Measurements from ENCODE around the gene MYO1H. TPM values are rescaled to one million over a fixed set of nuclear protein-coding genes. Genes with fewer than 3 reads are reported as not detected.
A peak's percentile ranks its signal among the peaks of the same experiment; 100 is the strongest.
"Not testable (repeated sequence)": the region's sequence is repeated elsewhere in the genome, so short reads cannot be mapped to it uniquely, and the experiment has no call there.

Gene MYO1H
- total and polyA plus RNA-seq, 5 donors, result 0.09 to 0.88 (median 0.47) TPM

DNA sequence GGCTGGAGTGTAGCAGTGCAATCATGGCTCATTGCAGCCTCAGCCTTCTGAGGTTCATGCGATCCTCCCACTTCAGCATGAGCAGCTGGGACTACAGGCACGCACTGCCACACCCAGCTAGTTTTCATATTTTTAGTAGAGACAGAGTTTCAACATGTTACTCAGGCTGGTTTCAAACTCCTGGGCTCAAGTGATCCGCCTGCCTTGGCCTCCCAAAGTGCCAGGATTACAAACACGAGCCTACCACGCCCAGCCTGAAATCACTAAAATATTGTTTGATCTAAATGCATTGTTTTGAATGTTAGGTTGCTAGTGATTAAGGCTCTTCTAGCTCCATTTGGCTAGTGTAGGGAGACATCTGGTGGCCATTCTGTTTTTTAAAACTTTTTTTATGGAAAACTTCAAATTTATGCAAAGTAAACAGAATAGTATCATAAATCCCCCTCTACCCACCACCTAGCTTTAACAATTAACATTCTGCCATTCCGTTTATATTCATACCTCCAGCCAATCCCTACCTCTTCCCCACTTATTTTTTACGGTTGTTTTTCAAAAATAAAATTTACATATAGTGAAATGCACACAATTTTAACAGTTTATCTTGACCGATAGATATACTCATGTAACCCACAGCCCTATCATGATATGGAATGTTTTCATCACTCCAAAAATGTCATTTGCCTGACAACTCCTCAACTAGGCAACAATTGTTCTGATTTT, 37.8 kb downstream of the MYO1H start:
- no peaks in the 10 kb centered on the region for H3K9me3 ChIP-seq (ENCODE audit: control insufficient read depth, low read length)
- 20% methylated on average over 8 of the region's 8 CpGs for WGBS
- intact Hi-C loops (cut with DNase I), result loop anchor here (2.0 to 10.0 kb wide), 3 partner anchors 121 to 123 kb away; no protein-coding TSS in a partner anchor
- peak; percentile 75 to 80 for ATAC-seq
- H3K27me3 ChIP-seq (ENCODE audit: control insufficient read depth, insufficient read depth), result no peaks in the 10 kb centered on the region
- DNase-seq, result peak in 2 of 3 donors; percentile 30 to 58
- no peaks in the 10 kb centered on the region for H3K4me1 ChIP-seq (ENCODE audit: control insufficient read depth, insufficient read depth, low read length)
- no peak overlapping the region for H3K4me3 ChIP-seq (ENCODE audit: low read length)
- no peak overlapping the region for H3K27ac ChIP-seq (ENCODE audit: low read length)

DNA sequence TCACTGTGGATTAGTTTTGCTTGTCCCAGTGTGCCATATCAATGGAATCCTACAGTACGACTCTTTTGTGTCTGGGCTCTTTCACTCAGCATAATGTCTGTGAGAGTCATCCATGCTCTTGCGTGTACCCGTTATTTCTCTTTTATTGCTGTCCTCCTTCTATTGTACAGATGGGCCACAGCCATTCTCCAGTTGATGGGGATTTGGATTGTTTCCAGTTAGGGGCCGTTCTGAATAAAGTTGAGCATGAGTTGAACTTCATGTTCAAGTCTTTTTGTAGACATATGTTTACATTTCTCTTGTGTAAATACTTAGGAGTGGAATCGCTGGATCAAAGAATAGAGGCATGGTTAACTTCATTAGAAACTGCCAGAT, 38.3 kb downstream of the MYO1H start:
- H3K27ac ChIP-seq (ENCODE audit: low read length), result no peak overlapping the region
- 43% methylated on average over 5 of the region's 5 CpGs for WGBS
- DNase-seq (no peak), ATAC-seq (no peak)
- no peaks in the 10 kb centered on the region for H3K9me3 ChIP-seq (ENCODE audit: control insufficient read depth, low read length)
- intact Hi-C loops (cut with DNase I), result loop anchor here (2.0 to 10.0 kb wide), 3 partner anchors 121 to 124 kb away; no protein-coding TSS in a partner anchor
- no peak overlapping the region for H3K4me3 ChIP-seq (ENCODE audit: low read length)
- no peaks in the 10 kb centered on the region for H3K27me3 ChIP-seq (ENCODE audit: control insufficient read depth, insufficient read depth)
- H3K4me1 ChIP-seq (ENCODE audit: control insufficient read depth, insufficient read depth, low read length), result no peaks in the 10 kb centered on the region

DNA sequence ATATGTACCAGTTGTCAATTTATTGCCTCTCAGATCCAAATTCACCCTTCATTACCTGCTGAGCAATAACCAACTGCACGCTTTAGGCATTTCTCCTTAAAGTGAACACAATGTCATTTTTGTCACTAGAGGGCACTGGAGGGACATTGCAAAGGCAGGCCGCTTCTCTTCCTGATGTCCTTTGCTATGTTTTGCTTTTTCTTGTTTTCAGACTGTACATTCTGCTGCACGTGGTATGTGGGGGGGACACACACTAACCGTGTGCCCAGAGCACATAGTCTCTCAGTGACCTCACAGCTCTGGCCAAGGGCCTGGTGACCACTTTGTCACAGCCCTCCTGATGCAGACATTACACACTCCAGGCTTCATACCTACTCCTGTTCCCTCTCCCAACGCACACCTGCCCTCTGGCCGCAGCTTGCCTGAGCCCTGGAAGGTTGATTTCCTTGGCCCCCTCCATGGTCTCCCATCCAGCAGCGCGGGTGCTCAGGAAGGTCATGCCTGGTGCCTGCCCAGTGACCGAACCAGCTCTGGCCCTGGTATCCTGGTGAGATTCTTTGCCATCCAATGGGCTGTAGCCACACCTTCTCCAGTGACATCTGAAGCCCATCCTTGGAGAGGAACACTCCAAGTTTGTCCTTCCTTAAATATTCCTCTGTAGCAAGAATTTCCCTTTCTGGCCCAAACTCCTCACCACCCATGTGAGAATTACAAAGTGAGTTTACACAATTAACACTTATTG, 39.9 kb downstream of the MYO1H start:
- Histone ChIP-seq H3K4me1 (ENCODE audit: control insufficient read depth, insufficient read depth, low read length) (no peaks in the 10 kb centered on the region), H3K4me3 (ENCODE audit: low read length) (no peak overlapping the region), H3K27me3 (ENCODE audit: control insufficient read depth, insufficient read depth) (no peaks in the 10 kb centered on the region), H3K9me3 (ENCODE audit: control insufficient read depth, low read length) (no peaks in the 10 kb centered on the region), H3K27ac (ENCODE audit: low read length) (no peak overlapping the region)
- 63% methylated on average over 9 of the region's 9 CpGs for WGBS
- intact Hi-C loops (cut with DNase I), result loop anchor here (2.0 to 10.0 kb wide), 3 partner anchors 123 to 125 kb away; no protein-coding TSS in a partner anchor
- DNase-seq (no peak), ATAC-seq (no peak)

DNA sequence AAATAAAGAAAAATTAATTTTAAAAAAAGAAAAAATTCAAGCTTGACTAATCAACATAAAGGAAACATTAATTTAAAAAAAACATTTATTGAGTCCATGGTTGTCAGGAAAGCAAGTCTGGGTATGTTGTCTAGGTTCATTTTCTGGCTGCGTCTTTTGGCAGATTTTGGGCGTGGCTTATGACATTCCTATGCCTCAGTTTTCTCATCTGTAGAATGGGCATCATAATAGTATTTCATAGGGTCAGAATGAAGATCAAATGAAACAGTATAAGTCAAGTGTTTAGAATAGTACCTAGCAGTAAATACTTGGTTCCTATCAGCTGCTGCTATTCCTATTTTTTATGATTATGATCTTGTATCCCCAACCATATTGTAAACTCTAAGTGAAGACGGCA, 40.5 kb downstream of the MYO1H start:
- Histone ChIP-seq H3K4me1 (ENCODE audit: control insufficient read depth, insufficient read depth, low read length) (no peaks in the 10 kb centered on the region), H3K27me3 (ENCODE audit: control insufficient read depth, insufficient read depth) (no peaks in the 10 kb centered on the region), H3K4me3 (ENCODE audit: low read length) (no peak overlapping the region), H3K9me3 (ENCODE audit: control insufficient read depth, low read length) (no peaks in the 10 kb centered on the region), H3K27ac (ENCODE audit: low read length) (no peak overlapping the region)
- 85% methylated on average over 3 of the region's 3 CpGs for WGBS
- no peak for ATAC-seq
- DNase-seq, result no peak
- intact Hi-C loops (cut with DNase I), result loop anchor here in 3 of 4 donors (5.0 to 10.0 kb wide), 2 partner anchors 123 to 126 kb away; no protein-coding TSS in a partner anchor

DNA sequence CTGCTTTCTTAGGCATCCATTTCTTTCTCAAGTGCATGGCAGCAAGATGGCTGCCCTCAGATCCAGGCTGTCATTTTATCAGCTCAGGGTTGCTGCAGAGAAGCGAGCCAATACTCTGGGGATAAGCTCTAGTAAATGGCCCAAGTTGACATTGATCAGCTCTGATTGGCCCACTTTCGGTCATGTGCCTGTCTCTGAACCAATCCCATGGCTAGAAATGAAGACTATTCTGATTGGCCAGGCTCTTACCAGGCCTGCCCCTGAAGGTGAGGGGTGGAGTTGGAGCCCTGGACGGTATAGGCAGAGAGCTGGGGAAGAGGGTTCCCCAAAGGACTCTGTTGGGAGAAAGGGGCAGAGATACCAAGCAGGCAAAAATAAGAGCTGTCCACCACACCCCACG, 41.4 kb downstream of the MYO1H start:
- WGBS, result 64% methylated on average over 4 of the region's 4 CpGs
- ATAC-seq (no peak), DNase-seq (no peak)
- intact Hi-C loops (cut with DNase I), result loop anchor here in 3 of 4 donors (5.0 to 10.0 kb wide), 2 partner anchors 124 to 127 kb away; no protein-coding TSS in a partner anchor
- Histone ChIP-seq H3K9me3 (ENCODE audit: control insufficient read depth, low read length) (no peaks in the 10 kb centered on the region), H3K4me3 (ENCODE audit: low read length) (no peak overlapping the region), H3K27ac (ENCODE audit: low read length) (no peak overlapping the region), H3K27me3 (ENCODE audit: control insufficient read depth, insufficient read depth) (no peaks in the 10 kb centered on the region), H3K4me1 (ENCODE audit: control insufficient read depth, insufficient read depth, low read length) (no peaks in the 10 kb centered on the region)

DNA sequence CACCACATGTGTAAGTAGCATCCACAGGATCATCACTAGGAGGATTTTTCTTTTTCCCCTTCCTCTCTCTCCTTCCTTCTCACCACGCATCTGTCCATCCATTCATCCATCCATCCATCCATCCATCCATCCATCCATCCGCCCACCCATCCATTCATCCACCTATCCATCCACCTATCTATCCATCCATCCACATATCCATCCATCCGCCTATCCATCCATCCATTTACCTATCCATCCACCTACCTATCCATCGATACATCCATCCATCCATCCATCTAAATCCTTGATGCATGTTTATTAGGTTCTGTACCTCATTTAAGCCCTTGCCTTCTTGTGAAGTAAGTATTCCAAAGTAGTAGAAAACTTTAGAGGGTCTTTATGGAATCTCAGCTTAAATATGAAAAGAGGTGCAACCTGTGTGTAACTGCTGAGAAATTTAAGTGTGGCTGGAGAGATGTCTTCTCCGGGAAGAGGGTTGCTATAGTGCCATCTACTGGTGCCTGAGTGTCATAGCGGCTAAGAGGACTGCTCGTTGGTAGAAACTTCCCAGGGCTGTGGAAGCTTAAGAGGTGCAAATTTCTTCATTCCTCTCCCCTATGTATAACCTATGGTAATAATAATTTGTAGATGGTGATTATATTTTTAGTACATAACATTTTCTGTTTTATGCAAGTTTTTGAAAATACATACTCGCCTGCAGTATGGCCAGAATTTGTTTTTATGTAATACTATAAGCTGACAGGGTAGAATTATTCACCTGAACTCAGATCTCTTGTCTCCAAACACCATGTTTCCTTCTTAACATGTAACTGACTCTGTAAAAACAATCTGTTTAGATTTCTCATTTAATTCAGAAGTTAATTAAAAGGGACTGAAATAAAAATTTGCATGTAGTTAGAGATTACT, 46.0 kb downstream of the MYO1H start:
- H3K27ac ChIP-seq (ENCODE audit: low read length), result no peak overlapping the region
- H3K4me3 ChIP-seq (ENCODE audit: low read length), result no peak overlapping the region
- ATAC-seq (peak in 1 of 2 donors; percentile 71), DNase-seq (no peak)
- H3K9me3 ChIP-seq (ENCODE audit: control insufficient read depth, low read length), result no peaks in the 10 kb centered on the region
- H3K27me3 ChIP-seq (ENCODE audit: control insufficient read depth, insufficient read depth), result no peaks in the 10 kb centered on the region
- intact Hi-C loops (cut with DNase I), result no loop called here
- no peaks in the 10 kb centered on the region for H3K4me1 ChIP-seq (ENCODE audit: control insufficient read depth, insufficient read depth, low read length)
- 42% methylated on average over 8 of the region's 8 CpGs for WGBS

DNA sequence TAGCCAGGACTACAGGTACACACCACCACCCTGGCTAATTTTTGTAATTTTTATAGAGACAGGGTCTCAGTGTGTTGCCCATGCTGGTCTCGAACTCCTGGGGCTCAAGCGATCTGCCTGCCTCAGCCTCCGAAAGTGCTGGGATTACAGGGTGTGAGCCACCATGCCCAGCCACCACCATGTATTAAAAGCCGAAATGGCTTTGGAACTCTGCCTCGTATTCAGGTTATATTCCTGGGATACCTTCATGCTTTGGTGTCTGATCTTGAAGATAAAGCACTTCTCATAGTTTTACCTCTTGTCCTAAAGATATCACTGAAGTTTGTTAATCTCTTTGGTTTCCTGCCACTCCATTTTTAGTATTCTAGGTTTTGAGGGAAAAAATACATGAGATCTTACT, 47.2 kb downstream of the MYO1H start:
- intact Hi-C loops (cut with DNase I), result no loop called here
- no peak for DNase-seq
- H3K9me3 ChIP-seq (ENCODE audit: control insufficient read depth, low read length), result no peaks in the 10 kb centered on the region
- ATAC-seq, result no peak
- no peaks in the 10 kb centered on the region for H3K4me1 ChIP-seq (ENCODE audit: control insufficient read depth, insufficient read depth, low read length)
- no peak overlapping the region for H3K27ac ChIP-seq (ENCODE audit: low read length)
- H3K4me3 ChIP-seq (ENCODE audit: low read length), result no peak overlapping the region
- WGBS, result 88% methylated on average over 5 of the region's 5 CpGs
- H3K27me3 ChIP-seq (ENCODE audit: control insufficient read depth, insufficient read depth), result no peaks in the 10 kb centered on the region

DNA sequence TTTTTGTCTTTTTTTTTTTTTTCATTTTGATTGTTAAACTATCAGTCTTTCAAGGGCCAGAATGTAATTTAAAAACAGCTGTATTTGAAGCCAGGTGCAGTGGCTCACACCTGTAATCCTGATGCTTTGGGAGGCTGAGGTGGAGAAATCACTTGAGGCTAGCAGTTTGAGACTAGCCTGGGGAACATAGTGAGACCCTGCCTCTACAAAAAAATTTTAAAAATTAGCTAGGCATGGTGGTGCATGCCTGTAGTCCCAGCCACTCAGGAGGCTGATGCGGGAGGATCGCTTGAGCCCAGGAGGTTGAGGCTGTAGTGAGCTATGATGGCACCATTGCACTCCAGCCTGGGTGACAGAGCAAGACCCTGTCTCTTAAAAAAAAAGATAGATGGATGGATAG, 57.1 kb downstream of the MYO1H start:
- H3K4me3 ChIP-seq (ENCODE audit: low read length); intact Hi-C loops (cut with DNase I); H3K27me3 ChIP-seq (ENCODE audit: control insufficient read depth, insufficient read depth); H3K4me1 ChIP-seq (ENCODE audit: control insufficient read depth, insufficient read depth, low read length); DNase-seq; H3K9me3 ChIP-seq (ENCODE audit: control insufficient read depth, low read length); ATAC-seq; H3K27ac ChIP-seq (ENCODE audit: low read length): not testable (repeated sequence)
- WGBS, result 97% methylated on average over 2 of the region's 2 CpGs

DNA sequence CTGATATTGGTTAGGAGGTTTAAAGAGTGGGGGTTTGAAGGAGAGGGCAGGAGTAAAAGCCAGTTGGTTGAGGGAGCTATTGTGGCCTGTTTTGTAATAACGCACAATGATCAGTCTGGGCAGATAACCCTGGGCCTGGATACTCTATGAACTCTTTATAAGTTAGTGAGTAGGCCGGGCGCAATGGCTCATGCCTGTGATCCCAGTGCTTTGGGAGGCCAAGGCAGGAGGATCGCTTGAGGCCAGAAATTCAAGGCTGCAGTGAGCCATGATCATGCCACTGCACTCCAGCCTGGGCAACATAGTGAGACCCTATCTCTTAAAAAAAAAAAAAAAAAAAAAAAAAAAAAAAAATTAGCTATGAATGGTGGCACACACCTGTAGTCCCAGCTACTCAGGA, 58.4 kb downstream of the MYO1H start:
- DNase-seq; H3K27ac ChIP-seq (ENCODE audit: low read length); H3K27me3 ChIP-seq (ENCODE audit: control insufficient read depth, insufficient read depth); H3K9me3 ChIP-seq (ENCODE audit: control insufficient read depth, low read length); intact Hi-C loops (cut with DNase I); ATAC-seq; H3K4me1 ChIP-seq (ENCODE audit: control insufficient read depth, insufficient read depth, low read length); H3K4me3 ChIP-seq (ENCODE audit: low read length): not testable (repeated sequence)
- WGBS, result 98% methylated on average over 4 of the region's 4 CpGs

DNA sequence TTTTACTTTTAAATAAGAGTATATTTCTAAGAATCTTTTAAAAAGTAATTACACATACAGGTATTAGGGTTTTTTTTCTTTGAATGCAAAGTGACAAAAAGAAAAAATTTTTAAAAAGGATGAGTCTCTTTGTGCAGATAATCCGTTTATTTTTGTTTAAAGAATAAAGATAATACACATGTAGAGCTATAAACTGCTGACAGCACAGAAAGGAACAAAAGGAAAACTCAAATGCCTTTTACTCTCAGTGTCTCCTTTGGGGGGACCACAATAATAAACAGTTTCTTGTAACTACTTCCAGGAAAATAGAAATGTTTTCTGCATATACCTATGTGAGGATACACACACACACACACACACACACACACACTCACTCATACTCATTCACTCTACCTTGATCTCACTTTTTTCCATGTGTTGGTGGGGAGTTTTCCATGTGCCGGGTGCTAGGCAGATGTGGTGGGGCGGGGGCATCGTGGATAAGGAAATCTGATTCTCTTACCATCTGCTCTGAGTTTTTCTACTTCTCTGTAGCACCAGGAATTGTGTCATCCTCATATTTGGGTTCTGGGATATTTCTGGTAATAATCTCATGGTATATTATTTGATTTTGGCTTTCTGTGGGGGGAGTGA, 71.3 kb downstream of the MYO1H start:
- ATAC-seq (no peak), DNase-seq (no peak)
- Histone ChIP-seq H3K4me1 (ENCODE audit: control insufficient read depth, insufficient read depth, low read length) (no peaks in the 10 kb centered on the region), H3K27ac (ENCODE audit: low read length) (no peak overlapping the region), H3K9me3 (ENCODE audit: control insufficient read depth, low read length) (no peaks in the 10 kb centered on the region), H3K4me3 (ENCODE audit: low read length) (no peak overlapping the region), H3K27me3 (ENCODE audit: control insufficient read depth, insufficient read depth) (no peaks in the 10 kb centered on the region)
- intact Hi-C loops (cut with DNase I), result no loop called here
- 70% methylated on average over 4 of the region's 4 CpGs for WGBS

Data from right cardiac atrium (tissue), 5 donors.